ENCODE measurements around the gene DNAJC3. TPM values are rescaled to one million over a fixed set of nuclear protein-coding genes. Genes with fewer than 3 reads are reported as not detected.
A peak's percentile ranks its signal among the peaks of the same experiment; 100 is the strongest.

DNAJC3 gene
- total and polyA plus RNA-seq, 2 of the 8 experiments (the other 6 are each of a cell fraction or from before 2014, with no cell fraction given), result 4.3 to 24.1 TPM

DNA sequence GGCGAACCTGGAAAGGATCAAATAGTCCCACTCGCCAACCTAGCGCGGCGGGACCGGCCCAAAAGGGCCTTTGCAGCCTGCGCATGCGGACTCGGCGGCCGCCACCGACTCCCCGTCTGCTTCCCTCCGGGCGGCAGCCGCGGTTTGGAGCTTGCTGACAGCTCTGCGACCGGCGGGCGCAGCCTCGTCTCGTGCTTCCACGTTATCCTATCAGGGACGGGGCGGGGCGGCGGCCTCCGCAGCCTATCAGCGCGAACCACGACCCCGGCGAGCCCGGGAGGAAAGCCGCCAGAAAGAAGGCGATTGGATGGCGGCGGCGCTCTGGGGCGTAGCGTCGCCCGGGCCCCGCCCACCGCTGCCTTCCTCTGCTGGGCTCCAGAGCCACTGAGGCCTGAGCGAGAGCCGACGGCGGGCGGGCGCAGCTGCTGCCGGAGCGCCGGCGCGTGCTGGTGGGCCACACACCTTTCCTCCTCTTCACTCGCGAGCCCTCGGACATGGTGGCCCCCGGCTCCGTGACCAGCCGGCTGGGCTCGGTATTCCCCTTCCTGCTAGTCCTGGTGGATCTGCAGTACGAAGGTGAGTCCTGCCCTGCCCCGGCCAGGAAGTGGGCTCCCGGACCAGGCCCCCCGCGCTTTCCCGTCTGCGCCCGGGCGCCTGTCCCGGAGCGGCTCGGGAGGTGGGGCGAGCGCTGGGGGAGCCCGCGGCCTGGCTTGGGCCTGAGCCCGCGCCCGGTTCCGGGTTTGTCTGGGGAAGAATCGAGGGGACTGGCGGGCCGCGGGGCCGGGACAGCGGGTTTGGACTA lies at the start of gene DNAJC3 (continued):
- TF ChIP-seq, protein P1, sequence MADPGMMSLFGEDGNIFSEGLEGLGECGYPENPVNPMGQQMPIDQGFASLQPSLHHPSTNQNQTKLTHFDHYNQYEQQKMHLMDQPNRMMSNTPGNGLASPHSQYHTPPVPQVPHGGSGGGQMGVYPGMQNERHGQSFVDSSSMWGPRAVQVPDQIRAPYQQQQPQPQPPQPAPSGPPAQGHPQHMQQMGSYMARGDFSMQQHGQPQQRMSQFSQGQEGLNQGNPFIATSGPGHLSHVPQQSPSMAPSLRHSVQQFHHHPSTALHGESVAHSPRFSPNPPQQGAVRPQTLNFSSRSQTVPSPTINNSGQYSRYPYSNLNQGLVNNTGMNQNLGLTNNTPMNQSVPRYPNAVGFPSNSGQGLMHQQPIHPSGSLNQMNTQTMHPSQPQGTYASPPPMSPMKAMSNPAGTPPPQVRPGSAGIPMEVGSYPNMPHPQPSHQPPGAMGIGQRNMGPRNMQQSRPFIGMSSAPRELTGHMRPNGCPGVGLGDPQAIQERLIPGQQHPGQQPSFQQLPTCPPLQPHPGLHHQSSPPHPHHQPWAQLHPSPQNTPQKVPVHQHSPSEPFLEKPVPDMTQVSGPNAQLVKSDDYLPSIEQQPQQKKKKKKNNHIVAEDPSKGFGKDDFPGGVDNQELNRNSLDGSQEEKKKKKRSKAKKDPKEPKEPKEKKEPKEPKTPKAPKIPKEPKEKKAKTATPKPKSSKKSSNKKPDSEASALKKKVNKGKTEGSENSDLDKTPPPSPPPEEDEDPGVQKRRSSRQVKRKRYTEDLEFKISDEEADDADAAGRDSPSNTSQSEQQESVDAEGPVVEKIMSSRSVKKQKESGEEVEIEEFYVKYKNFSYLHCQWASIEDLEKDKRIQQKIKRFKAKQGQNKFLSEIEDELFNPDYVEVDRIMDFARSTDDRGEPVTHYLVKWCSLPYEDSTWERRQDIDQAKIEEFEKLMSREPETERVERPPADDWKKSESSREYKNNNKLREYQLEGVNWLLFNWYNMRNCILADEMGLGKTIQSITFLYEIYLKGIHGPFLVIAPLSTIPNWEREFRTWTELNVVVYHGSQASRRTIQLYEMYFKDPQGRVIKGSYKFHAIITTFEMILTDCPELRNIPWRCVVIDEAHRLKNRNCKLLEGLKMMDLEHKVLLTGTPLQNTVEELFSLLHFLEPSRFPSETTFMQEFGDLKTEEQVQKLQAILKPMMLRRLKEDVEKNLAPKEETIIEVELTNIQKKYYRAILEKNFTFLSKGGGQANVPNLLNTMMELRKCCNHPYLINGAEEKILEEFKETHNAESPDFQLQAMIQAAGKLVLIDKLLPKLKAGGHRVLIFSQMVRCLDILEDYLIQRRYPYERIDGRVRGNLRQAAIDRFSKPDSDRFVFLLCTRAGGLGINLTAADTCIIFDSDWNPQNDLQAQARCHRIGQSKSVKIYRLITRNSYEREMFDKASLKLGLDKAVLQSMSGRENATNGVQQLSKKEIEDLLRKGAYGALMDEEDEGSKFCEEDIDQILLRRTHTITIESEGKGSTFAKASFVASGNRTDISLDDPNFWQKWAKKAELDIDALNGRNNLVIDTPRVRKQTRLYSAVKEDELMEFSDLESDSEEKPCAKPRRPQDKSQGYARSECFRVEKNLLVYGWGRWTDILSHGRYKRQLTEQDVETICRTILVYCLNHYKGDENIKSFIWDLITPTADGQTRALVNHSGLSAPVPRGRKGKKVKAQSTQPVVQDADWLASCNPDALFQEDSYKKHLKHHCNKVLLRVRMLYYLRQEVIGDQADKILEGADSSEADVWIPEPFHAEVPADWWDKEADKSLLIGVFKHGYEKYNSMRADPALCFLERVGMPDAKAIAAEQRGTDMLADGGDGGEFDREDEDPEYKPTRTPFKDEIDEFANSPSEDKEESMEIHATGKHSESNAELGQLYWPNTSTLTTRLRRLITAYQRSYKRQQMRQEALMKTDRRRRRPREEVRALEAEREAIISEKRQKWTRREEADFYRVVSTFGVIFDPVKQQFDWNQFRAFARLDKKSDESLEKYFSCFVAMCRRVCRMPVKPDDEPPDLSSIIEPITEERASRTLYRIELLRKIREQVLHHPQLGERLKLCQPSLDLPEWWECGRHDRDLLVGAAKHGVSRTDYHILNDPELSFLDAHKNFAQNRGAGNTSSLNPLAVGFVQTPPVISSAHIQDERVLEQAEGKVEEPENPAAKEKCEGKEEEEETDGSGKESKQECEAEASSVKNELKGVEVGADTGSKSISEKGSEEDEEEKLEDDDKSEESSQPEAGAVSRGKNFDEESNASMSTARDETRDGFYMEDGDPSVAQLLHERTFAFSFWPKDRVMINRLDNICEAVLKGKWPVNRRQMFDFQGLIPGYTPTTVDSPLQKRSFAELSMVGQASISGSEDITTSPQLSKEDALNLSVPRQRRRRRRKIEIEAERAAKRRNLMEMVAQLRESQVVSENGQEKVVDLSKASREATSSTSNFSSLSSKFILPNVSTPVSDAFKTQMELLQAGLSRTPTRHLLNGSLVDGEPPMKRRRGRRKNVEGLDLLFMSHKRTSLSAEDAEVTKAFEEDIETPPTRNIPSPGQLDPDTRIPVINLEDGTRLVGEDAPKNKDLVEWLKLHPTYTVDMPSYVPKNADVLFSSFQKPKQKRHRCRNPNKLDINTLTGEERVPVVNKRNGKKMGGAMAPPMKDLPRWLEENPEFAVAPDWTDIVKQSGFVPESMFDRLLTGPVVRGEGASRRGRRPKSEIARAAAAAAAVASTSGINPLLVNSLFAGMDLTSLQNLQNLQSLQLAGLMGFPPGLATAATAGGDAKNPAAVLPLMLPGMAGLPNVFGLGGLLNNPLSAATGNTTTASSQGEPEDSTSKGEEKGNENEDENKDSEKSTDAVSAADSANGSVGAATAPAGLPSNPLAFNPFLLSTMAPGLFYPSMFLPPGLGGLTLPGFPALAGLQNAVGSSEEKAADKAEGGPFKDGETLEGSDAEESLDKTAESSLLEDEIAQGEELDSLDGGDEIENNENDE (IDR thresholded peaks at IDR 0.05; ENCODE audit: insufficient replicate concordance, low read length), result no peak
- TF ChIP-seq EZH2 (IDR thresholded peaks at IDR 0.05; ENCODE audit: low read depth, low read length, severe bottlenecking) (no peak), NRF1 (IDR thresholded peaks at IDR 0.05; ENCODE audit: low read depth, low read length) (peak; percentile 61), SIRT6 (IDR thresholded peaks at IDR 0.05; ENCODE audit: low read length) (no peak), JUN (IDR thresholded peaks at IDR 0.05; ENCODE audit: low read depth, low read length) (no peak), SP4 (IDR thresholded peaks at IDR 0.05; ENCODE audit: low read length) (no peak; the same call in 1 of the 2 replicates), CHD2 (IDR thresholded peaks at IDR 0.05; ENCODE audit: low read length) (no peak), SUZ12 (IDR thresholded peaks at IDR 0.05; ENCODE audit: low read length) (no peak)
- TF ChIP-seq, protein P2, sequence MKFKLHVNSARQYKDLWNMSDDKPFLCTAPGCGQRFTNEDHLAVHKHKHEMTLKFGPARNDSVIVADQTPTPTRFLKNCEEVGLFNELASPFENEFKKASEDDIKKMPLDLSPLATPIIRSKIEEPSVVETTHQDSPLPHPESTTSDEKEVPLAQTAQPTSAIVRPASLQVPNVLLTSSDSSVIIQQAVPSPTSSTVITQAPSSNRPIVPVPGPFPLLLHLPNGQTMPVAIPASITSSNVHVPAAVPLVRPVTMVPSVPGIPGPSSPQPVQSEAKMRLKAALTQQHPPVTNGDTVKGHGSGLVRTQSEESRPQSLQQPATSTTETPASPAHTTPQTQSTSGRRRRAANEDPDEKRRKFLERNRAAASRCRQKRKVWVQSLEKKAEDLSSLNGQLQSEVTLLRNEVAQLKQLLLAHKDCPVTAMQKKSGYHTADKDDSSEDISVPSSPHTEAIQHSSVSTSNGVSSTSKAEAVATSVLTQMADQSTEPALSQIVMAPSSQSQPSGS (IDR thresholded peaks at IDR 0.05; ENCODE audit: low read length), result no peak
